Uterus (tissue), 4 donors: ENCODE measurements around the gene FSTL5. TPM values are rescaled to one million over a fixed set of nuclear protein-coding genes. Genes with fewer than 3 reads are reported as not detected.

Source experiments
- DNase-seq, 2 donors: peaks; one replicate each; pipeline ENCODE4 v3.0.0-alpha.2; 2019 to 2020
- H3K27ac ChIP-seq, 2 donors: fragments of 200-600 bp; sonication (generic); 1 replicate in 1 of 2; 2 replicates in 1 of 2; pipeline ENCODE4 v1.5.1; 2016 to 2018
- H3K27me3 ChIP-seq, 2 donors: fragments of 200-600 bp; sonication (generic); one replicate each; pipeline ENCODE4 v1.5.1; 2018 to 2019; ENCODE audit warnings: control low read depth in 1 of 2
- H3K36me3 ChIP-seq, 2 donors: fragments of 200-600 bp; sonication (generic); one replicate each; pipeline ENCODE4 v1.5.1; 2019; ENCODE audit warnings: control low read depth in 1 of 2
- H3K4me1 ChIP-seq, 2 donors: fragments of 200-600 bp; sonication (generic); one replicate each; pipeline ENCODE4 v1.5.1; 2018 to 2019; ENCODE audit warnings: control low read depth in 1 of 2
- H3K4me3 ChIP-seq, 2 donors: fragments of 200-600 bp; sonication (generic); 1 replicate in 1 of 2; 2 replicates in 1 of 2; pipeline ENCODE4 v1.5.1; 2018 to 2019; ENCODE audit warnings: mild to moderate bottlenecking in 1 of 2
- H3K9me3 ChIP-seq, 2 donors: fragments of 200-600 bp; sonication (generic); one replicate each; pipeline ENCODE4 v1.5.1; 2019; ENCODE audit warnings: control low read depth in 1 of 2
- CTCF ChIP-seq, 4 experiments: fragments of 200-600 bp in 2 of 4; fragments of 450-650 bp in 2 of 4; sonication (generic) in 2 of 4; IDR thresholded peaks; one replicate each; pipeline ENCODE4 v1.5.1; 2016 to 2019; ENCODE audit warnings: antibody characterized with exemption in 4 of 4, mild to moderate bottlenecking in 2 of 4, moderate library complexity in 1 of 4
- POLR2A ChIP-seq, 2 donors: fragments of 450-650 bp; IDR thresholded peaks; one replicate each; pipeline ENCODE4 v1.6.1; 2016; ENCODE audit warnings: antibody characterized with exemption in 2 of 2, mild to moderate bottlenecking in 1 of 2, moderate library complexity in 1 of 2
- intact Hi-C: fragments of 100-400 bp; cut with DNase I; formaldehyde crosslinking; loops from one replicate; pipeline ENCODE4 v1.15.1; 2023; ENCODE audit warnings: low total_unique reads
- total RNA-seq, 4 donors: library from RNA; depleted of rRNA in 3 of 4; stranded (reverse); fragments of >200 nt in 3 of 4; gene quantifications; one replicate each; pipeline versions ENCODE4 v1.1.0 to v1.2.4, GENCODE V29; 2014 to 2023
- donor health status: DM: yes; HTN: yes; CAD: no.

FSTL5 gene
- total RNA-seq, 4 donors from 2014 or later = 2.4 TPM; not detected in 3

GRCh38 chr4:161651586-161651985, 512.2 kb downstream of the FSTL5 start:
- intact Hi-C loops = no loop called here
- Histone ChIP-seq H3K4me1 (no peaks in the 10 kb centered on the region), H3K36me3 (no peaks in the 10 kb centered on the region), H3K27me3 (no peaks in the 10 kb centered on the region), H3K9me3 (no peaks in the 10 kb centered on the region), H3K4me3 (no peak overlapping the region), H3K27ac (no peak overlapping the region)
- TF ChIP-seq CTCF (IDR thresholded peaks at IDR 0.05) = no peak
- no peak for TF ChIP-seq POLR2A (IDR thresholded peaks at IDR 0.05)
- no peak for DNase-seq

- no peak for DNase-seq
These were observed 513.0 kb downstream of the FSTL5 start for GRCh38 chr4:161650812-161651211.

DNA sequence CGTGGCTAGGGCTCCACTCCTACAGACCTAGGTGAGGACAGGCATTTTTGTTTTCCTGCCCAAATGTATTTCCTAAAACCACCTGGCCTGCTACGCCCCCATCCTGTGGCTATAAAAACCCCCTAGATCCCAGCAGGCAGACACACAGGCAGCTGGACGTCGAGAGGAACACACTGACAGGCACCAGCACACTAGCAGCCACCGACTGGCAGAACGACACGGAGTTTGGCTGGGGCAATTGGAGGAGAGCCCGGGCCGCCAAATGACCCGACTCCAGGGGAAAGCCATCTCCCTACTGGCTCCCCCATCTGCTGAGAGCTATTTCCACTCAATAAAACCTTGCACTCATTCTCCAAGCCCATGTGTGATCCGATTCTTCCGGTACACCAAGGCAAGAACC, 516.0 kb downstream of the FSTL5 start:
- H3K9me3 ChIP-seq = no peaks in the 10 kb centered on the region
- no peak for TF ChIP-seq CTCF (IDR thresholded peaks at IDR 0.05)
- no peak for TF ChIP-seq POLR2A (IDR thresholded peaks at IDR 0.05)
- H3K27me3 ChIP-seq = no peaks in the 10 kb centered on the region
- no peak overlapping the region for H3K27ac ChIP-seq
- H3K36me3 ChIP-seq = no peaks in the 10 kb centered on the region
- DNase-seq = no peak
- no peak overlapping the region for H3K4me3 ChIP-seq
- H3K4me1 ChIP-seq = no peaks in the 10 kb centered on the region
- intact Hi-C loops = no loop called here

More at GRCh38 chr4:161650812-161651211, 513.0 kb downstream of the FSTL5 start:
- Histone ChIP-seq H3K4me3 (no peak overlapping the region), H3K9me3 (no peaks in the 10 kb centered on the region), H3K27me3 (no peaks in the 10 kb centered on the region), H3K4me1 (no peaks in the 10 kb centered on the region), H3K36me3 (no peaks in the 10 kb centered on the region), H3K27ac (no peak overlapping the region)
- TF ChIP-seq POLR2A (IDR thresholded peaks at IDR 0.05) (no peak), CTCF (IDR thresholded peaks at IDR 0.05) (no peak)
- intact Hi-C loops = no loop called here

DNA sequence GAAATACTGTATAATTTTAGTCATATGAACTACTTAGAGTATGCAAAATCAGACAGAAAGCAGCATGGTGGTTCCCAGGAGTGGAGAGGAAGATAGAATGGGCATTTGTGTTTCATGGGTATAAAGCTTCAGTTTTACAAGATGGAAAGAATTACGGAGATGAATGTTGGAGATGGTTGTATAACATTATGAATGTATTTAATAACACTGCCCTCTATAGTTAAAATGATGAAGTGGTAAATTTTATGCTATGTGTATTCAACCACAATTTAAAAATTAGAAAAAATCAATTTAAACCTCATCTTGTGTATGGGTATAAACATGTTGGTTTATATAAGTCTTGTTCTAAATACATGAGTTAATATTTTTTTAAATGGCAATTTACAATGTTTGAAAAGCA, 521.1 kb downstream of the FSTL5 start:
- DNase-seq = no peak
- Histone ChIP-seq H3K9me3 (no peaks in the 10 kb centered on the region), H3K4me1 (no peaks in the 10 kb centered on the region), H3K36me3 (no peaks in the 10 kb centered on the region), H3K27me3 (no peaks in the 10 kb centered on the region), H3K27ac (no peak overlapping the region), H3K4me3 (no peak overlapping the region)
- intact Hi-C loops = no loop called here
- TF ChIP-seq POLR2A (IDR thresholded peaks at IDR 0.05) (no peak), CTCF (IDR thresholded peaks at IDR 0.05) (no peak)

DNA sequence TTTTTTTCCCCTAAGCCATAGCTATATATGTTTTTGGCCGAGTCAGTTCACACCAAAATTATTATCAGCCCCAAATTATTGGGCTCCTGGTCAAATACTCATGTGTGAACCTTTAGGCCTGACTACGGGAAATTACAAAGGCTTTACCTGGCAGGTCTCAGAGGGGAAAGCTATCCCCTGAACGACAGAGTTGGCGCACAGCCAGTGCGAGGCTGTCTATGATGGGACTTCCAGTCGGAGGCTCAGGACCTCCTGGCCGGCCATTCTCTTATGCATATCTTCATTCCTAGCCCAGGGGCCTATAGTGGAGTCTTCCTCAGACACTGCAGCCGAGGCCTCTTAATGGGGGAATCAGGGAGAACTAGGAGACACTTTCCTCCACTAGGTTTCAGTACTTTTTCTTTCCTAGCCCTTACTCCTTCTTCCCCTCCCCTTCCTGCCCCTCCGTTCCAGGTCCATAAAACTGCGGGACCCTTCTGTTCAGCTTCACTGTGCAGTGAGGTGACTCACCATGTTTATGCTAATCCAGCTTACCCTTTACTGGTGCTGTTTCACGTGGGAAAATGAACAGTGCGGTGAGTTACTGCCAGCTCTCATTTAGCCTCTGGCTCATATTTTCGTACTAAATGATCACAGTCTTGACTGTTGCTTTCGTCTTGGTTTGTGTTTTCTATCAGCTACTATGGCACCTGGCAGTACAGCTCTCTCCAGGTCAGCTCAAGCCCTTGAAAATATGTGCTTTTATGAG, 533.9 kb downstream of the FSTL5 start:
- Histone ChIP-seq H3K27me3 (no peaks in the 10 kb centered on the region), H3K4me3 (no peak overlapping the region), H3K27ac (no peak overlapping the region), H3K9me3 (no peaks in the 10 kb centered on the region), H3K36me3 (no peaks in the 10 kb centered on the region), H3K4me1 (no peaks in the 10 kb centered on the region)
- TF ChIP-seq POLR2A (IDR thresholded peaks at IDR 0.05) = no peak
- no peak for TF ChIP-seq CTCF (IDR thresholded peaks at IDR 0.05)
- intact Hi-C loops = no loop called here
- no peak for DNase-seq
